OCI-LY3 (cell line): ENCODE data around the gene ZFPL1.

Experiments
- H2AFZ ChIP-seq: fragments of 200-600, 300-600 bp; shearing (Covaris generic); 2 replicates; pipeline ENCODE4 v1.6.0; 2014; ENCODE audit warnings: antibody characterized with exemption, low read depth, low read length
- H3K27ac ChIP-seq: fragments of 200-600, 300-600 bp; sonication (generic); 2 replicates; pipeline ENCODE4 v1.5.1; 2014; ENCODE audit warnings: mild to moderate bottlenecking, low read length, moderate library complexity, mixed read lengths
- H3K27me3 ChIP-seq: fragments of 200-600, 300-600 bp; sonication (generic); 2 replicates; pipeline ENCODE4 v1.6.1; 2014; ENCODE audit warnings: low read depth, low read length, mixed read lengths
- H3K36me3 ChIP-seq: fragments of 200-600, 300-600 bp; sonication (generic); replicated peaks from 2 replicates; pipeline ENCODE3; 2014; ENCODE audit warnings: low read depth, low read length, mixed read lengths
- H3K4me1 ChIP-seq: fragments of 300-600, 200-600 bp; sonication (generic); 2 replicates; pipeline ENCODE4 v1.6.1; 2014; ENCODE audit warnings: low read length, mixed read lengths
- H3K4me2 ChIP-seq: fragments of 200-600, 300-600 bp; sonication (generic); 2 replicates; pipeline ENCODE4 v1.6.1; 2014; ENCODE audit warnings: low read length, mixed read lengths
- H3K4me3 ChIP-seq: fragments of 300-600, 200-600 bp; sonication (generic); 2 replicates; pipeline ENCODE4 v1.5.1; 2014; ENCODE audit warnings: antibody characterized with exemption, mild to moderate bottlenecking, low read length, moderate library complexity
- H3K79me2 ChIP-seq: fragments of 300-600, 200-600 bp; shearing (Covaris generic); 2 replicates; pipeline ENCODE4 v1.6.1; 2014; ENCODE audit warnings: mild to moderate bottlenecking, low read length, mixed read lengths
- H3K9ac ChIP-seq: fragments of 300-600, 200-600 bp; shearing (Covaris generic); 2 replicates; pipeline ENCODE4 v1.6.0; 2014; ENCODE audit warnings: mild to moderate bottlenecking, low read length, moderate library complexity
- H3K9me3 ChIP-seq: fragments of 200-600, 300-600 bp; shearing (Covaris generic); 2 replicates; pipeline ENCODE4 v1.6.1; 2014; ENCODE audit warnings: low read length, mixed read lengths; ENCODE audit not compliant: insufficient read depth
- H4K20me1 ChIP-seq: fragments of 200-600, 300-600 bp; sonication (generic); 2 replicates; pipeline ENCODE4 v1.6.1; 2016; ENCODE audit warnings: low read length, mixed read lengths; ENCODE audit not compliant: insufficient read depth
- CTCF ChIP-seq: fragments of 200-600, 300-600 bp; sonication (generic); IDR thresholded peaks from 2 replicates; pipeline ENCODE4 v1.5.1; 2014; ENCODE audit warnings: antibody characterized with exemption, low read length, low read depth
- EZH2phosphoT487 ChIP-seq: fragments of 200-600 bp; shearing (Covaris generic); IDR thresholded peaks from 2 replicates; pipeline ENCODE4 v1.6.1; 2018; ENCODE audit warnings: antibody characterized with exemption, mixed run types, low read depth

ZFPL1 gene

GRCh38 chr11:65114538-65115171 is 30.6 kb downstream of the ZFPL1 start:
- no peak overlapping the region for H3K4me2 ChIP-seq
- H4K20me1 ChIP-seq = peaks cover 5% of the 10 kb centered on the region
- H3K79me2 ChIP-seq = peaks cover 34% of the 10 kb centered on the region
- peaks cover 33% of the 10 kb centered on the region for H3K4me1 ChIP-seq
- H2AFZ ChIP-seq = no peak overlapping the region
- no peak overlapping the region for H3K27ac ChIP-seq
- no peaks in the 10 kb centered on the region for H3K9me3 ChIP-seq
- TF ChIP-seq EZH2phosphoT487 (no peak), CTCF (no peak)
- H3K9ac ChIP-seq = no peak overlapping the region
- H3K27me3 ChIP-seq = no peaks in the 10 kb centered on the region
- H3K36me3 ChIP-seq = peaks cover 23% of the 10 kb centered on the region
- H3K4me3 ChIP-seq = no peak overlapping the region

GRCh38 chr11:65115361-65116082 is 31.5 kb downstream of the ZFPL1 start:
- Histone ChIP-seq H2AFZ (no peak overlapping the region), H3K36me3 (peaks cover 32% of the 10 kb centered on the region), H4K20me1 (peaks cover 5% of the 10 kb centered on the region), H3K4me1 (peaks cover 37% of the 10 kb centered on the region), H3K9me3 (no peaks in the 10 kb centered on the region), H3K79me2 (peaks cover 42% of the 10 kb centered on the region), H3K4me3 (no peak overlapping the region), H3K27me3 (no peaks in the 10 kb centered on the region), H3K27ac (no peak overlapping the region), H3K4me2 (no peak overlapping the region), H3K9ac (no peak overlapping the region)
- TF ChIP-seq EZH2phosphoT487 = no peak
- TF ChIP-seq CTCF = no peak

- Histone ChIP-seq H2AFZ (no peak overlapping the region), H3K4me2 (peak overlapping the region; percentile 62), H3K36me3 (peaks cover 42% of the 10 kb centered on the region), H3K27ac (peak overlapping the region; percentile 59), H3K9ac (peak overlapping the region; percentile 68), H4K20me1 (no peaks in the 10 kb centered on the region), H3K4me1 (peaks cover 37% of the 10 kb centered on the region), H3K9me3 (no peaks in the 10 kb centered on the region), H3K4me3 (peak overlapping the region; percentile 79), H3K27me3 (no peaks in the 10 kb centered on the region), H3K79me2 (peaks cover 53% of the 10 kb centered on the region)
- TF ChIP-seq EZH2phosphoT487 (no peak), CTCF (no peak)
Observed at GRCh38 chr11:65116370-65117205, 32.6 kb downstream of the ZFPL1 start.
